Panc1 (cell line): ENCODE measurements around the gene CRMP1. TPM values are rescaled to one million over a fixed set of nuclear protein-coding genes. Genes with fewer than 3 reads are reported as not detected.

ENCODE experiments used
- ATAC-seq: fragments of 200-7000 bp; cut with Tn5 transposase; 2 replicates; pipeline ENCODE4 v1.9.1; 2020; ENCODE audit warnings: mild to moderate bottlenecking, moderate library complexity
- BruUV-seq: library from RNA; stranded (reverse); fragments of 400-500 nt; replicated peaks from 2 replicates; lab custom pipeline; 2021; lab: Mats Ljungman, UMichigan
- CTCF ChIA-PET: fragments of 300-600 bp; sonication (Branson Sonifier 250); formaldehyde crosslinking; loops from one replicate; lab custom pipeline; 2022; ENCODE audit warnings: antibody characterized with exemption; lab: Charles Lee
- POLR2A ChIA-PET: fragments of 300-600 bp; sonication (Branson Sonifier 250); formaldehyde crosslinking; loops from one replicate; lab custom pipeline; 2022; ENCODE audit warnings: antibody characterized with exemption; lab: Charles Lee
- DNase-seq: peaks from one replicate; pipeline ENCODE4 v3.0.0-alpha.2; 2010; ENCODE audit warnings: low read depth, low spot score
- H3K27ac ChIP-seq: 2 replicates; pipeline ENCODE4 v1.5.1; 2011; ENCODE audit warnings: mild to moderate bottlenecking, low read length, inconsistent platforms
- H3K27me3 ChIP-seq: fragments of 200-500 bp; sonication (Bioruptor generic); 2 replicates; pipeline ENCODE4 v1.6.0; 2014; ENCODE audit warnings: low read length, inconsistent platforms; ENCODE audit not compliant: control insufficient read depth, insufficient read depth
- H3K36me3 ChIP-seq: fragments of 200-500 bp; sonication (Bioruptor generic); 2 replicates; pipeline ENCODE4 v1.5.1; 2014; ENCODE audit warnings: inconsistent platforms, mild to moderate bottlenecking, low read length, moderate library complexity; ENCODE audit not compliant: control insufficient read depth, insufficient read depth
- H3K4me1 ChIP-seq: 2 replicates; pipeline ENCODE4 v1.5.1; 2011; ENCODE audit warnings: inconsistent platforms, mild to moderate bottlenecking, low read length, moderate library complexity; ENCODE audit not compliant: control insufficient read depth, insufficient read depth
- H3K4me3 ChIP-seq, 2 experiments: 2 replicates each; pipeline ENCODE4 v1.5.1; 2011 to 2012; ENCODE audit warnings: low read depth in 2 of 2, low read length in 2 of 2, mild to moderate bottlenecking in 2 of 2, inconsistent platforms in 1 of 2, moderate library complexity in 1 of 2
- H3K9me3 ChIP-seq: fragments of 200-500 bp; sonication (Bioruptor generic); 2 replicates; pipeline ENCODE4 v1.5.1; 2014; ENCODE audit warnings: low read depth, mild to moderate bottlenecking, inconsistent platforms, low read length, moderate library complexity; ENCODE audit not compliant: control insufficient read depth, insufficient read depth
- CTCF ChIP-seq: fragments of 450-650 bp; IDR thresholded peaks from 2 replicates; pipeline ENCODE4 v1.5.1; 2017; ENCODE audit warnings: mild to moderate bottlenecking
- POLR2AphosphoS5 ChIP-seq: IDR thresholded peaks from 2 replicates; pipeline ENCODE4 v1.6.1; 2012; ENCODE audit warnings: mild to moderate bottlenecking, low read depth, low read length, moderate library complexity
- REST ChIP-seq, 2 experiments: IDR thresholded peaks; 2 replicates each; pipeline ENCODE4 v1.6.1; 2011 to 2012; ENCODE audit warnings: low read depth in 2 of 2, control low read depth in 1 of 2, low read length in 1 of 2, mild to moderate bottlenecking in 1 of 2, moderate library complexity in 1 of 2; ENCODE audit not compliant: insufficient read depth in 1 of 2
- SIN3A ChIP-seq: IDR thresholded peaks from 2 replicates; pipeline ENCODE4 v1.6.1; 2012; ENCODE audit warnings: low read depth, mild to moderate bottlenecking, low read length, moderate library complexity, borderline replicate concordance; ENCODE audit not compliant: insufficient read depth
- TCF7L2 ChIP-seq: IDR thresholded peaks from 2 replicates; pipeline ENCODE4 v1.6.1; 2011; ENCODE audit warnings: mild to moderate bottlenecking, low read depth, low read length, inconsistent platforms
- in situ Hi-C: cut with HindIII; loops from 2 replicates; pipeline ENCODE4 v1.10.0; 2016; ENCODE audit warnings: low sequenced_read_pairs, low pct_unique_long_range_greater_than_20kb
- intact Hi-C: fragments of 100-400 bp; cut with micrococcal nuclease; formaldehyde crosslinking; loops from one replicate; pipeline ENCODE4 v1.10.0; 2022; ENCODE audit not compliant: unreplicated experiment
- total RNA-seq: library from RNA; stranded (reverse); gene quantifications from one replicate; pipeline ENCODE4 v1.2.1, GENCODE V29; 2021; ENCODE audit not compliant: unreplicated experiment

CRMP1 gene
- total RNA-seq, 1 experiment from 2014 or later = 0.28 TPM

GRCh38 chr4:5899881-5900280 lies 7.0 kb upstream of the CRMP1 start:
- DNase-seq = no peak
- no TSS peak for BruUV-seq
- Histone ChIP-seq H3K36me3 (no peaks in the 10 kb centered on the region), H3K27me3 (peaks cover 17% of the 10 kb centered on the region), H3K9me3 (no peaks in the 10 kb centered on the region), H3K4me1 (no peaks in the 10 kb centered on the region), H3K27ac (no peak overlapping the region), H3K4me3 (no peak overlapping the region)
- CTCF ChIA-PET = no interaction called here
- in situ Hi-C loops (no loop called here), intact Hi-C loops (no loop called here)
- TF ChIP-seq SIN3A (no peak), REST (IDR thresholded peaks at IDR 0.05; ENCODE audit: insufficient read depth in 1 of 2, low read depth in 2 of 2, low read length in 1 of 2) (no peak)
- POLR2A ChIA-PET = no interaction called here
- no peak for ATAC-seq

- Histone ChIP-seq H3K36me3 (no peaks in the 10 kb centered on the region), H3K27ac (no peak overlapping the region), H3K4me1 (no peaks in the 10 kb centered on the region), H3K9me3 (no peaks in the 10 kb centered on the region), H3K4me3 (no peak overlapping the region), H3K27me3 (peaks cover 17% of the 10 kb centered on the region)
- TF ChIP-seq POLR2AphosphoS5 = no peak
- no peak for TF ChIP-seq REST (IDR thresholded peaks at IDR 0.05; ENCODE audit: insufficient read depth in 1 of 2, low read depth in 2 of 2, low read length in 1 of 2)
- TF ChIP-seq SIN3A = no peak
- no peak for TF ChIP-seq CTCF
- no peak for TF ChIP-seq TCF7L2
- BruUV-seq = no TSS peak
- ChIA-PET POLR2A (no interaction called here), CTCF (no interaction called here)
- no peak for DNase-seq
- no peak for ATAC-seq
- in situ Hi-C loops = no loop called here
- intact Hi-C loops = no loop called here
Observed at GRCh38 chr4:5899396-5899795, 6.5 kb upstream of the CRMP1 start.
